Lower leg skin (tissue), 3 donors: ENCODE data around the gene SYNPO2.

Experiments used
- CTCF ChIP-seq, 3 donors: fragments of 450-650 bp; IDR thresholded peaks; one replicate each; pipeline ENCODE4 v1.5.1; 2016; ENCODE audit warnings: antibody characterized with exemption in 3 of 3, mild to moderate bottlenecking in 3 of 3, moderate library complexity in 2 of 3
- POLR2A ChIP-seq, 2 donors: fragments of 450-650 bp; IDR thresholded peaks; one replicate each; pipeline ENCODE4 v1.6.1; 2016 to 2017; ENCODE audit warnings: antibody characterized with exemption in 2 of 2, mild to moderate bottlenecking in 1 of 2, moderate library complexity in 1 of 2

DNA sequence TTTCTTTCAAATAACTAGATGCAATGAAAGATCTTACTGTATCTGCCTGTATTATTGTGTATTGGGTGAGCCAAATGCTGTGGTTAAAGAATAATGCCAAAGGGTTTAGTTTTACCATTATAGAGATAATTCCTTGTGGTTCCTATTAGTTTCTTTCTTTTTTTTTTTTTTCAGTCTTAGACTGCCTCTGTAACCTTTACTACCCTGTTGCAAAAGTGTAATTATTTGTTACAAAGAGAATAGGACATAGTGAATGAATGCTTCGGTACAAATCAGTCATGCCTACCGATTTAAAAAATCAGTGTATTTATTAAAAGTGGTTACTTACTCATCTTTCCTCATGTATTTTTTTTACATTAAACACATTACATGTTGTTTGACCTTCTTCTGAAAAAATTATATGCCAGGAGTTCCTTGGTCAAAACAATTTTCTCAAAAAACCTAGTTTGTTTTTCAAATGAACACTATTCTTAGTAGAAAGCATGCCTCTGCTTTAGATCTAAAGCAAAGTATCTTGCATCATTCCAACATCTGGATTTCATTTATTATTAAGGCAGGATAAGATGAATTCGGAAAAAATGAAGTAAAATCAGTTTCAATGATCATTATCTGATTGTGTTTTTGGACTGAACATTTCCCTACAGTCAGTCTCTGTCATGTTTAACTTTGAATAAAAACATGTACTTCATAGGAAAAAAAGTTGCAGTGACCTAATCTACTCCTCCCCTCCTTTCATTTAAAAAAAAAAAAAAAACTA, 21.2 kb upstream of the SYNPO2 start:
- TF ChIP-seq CTCF (IDR thresholded peaks at IDR 0.05) = no peak
- no peak for TF ChIP-seq POLR2A (IDR thresholded peaks at IDR 0.05)
